A549 (cell line): ENCODE data around the gene CLPSL2. TPM values are rescaled to one million over a fixed set of nuclear protein-coding genes. Genes with fewer than 3 reads are reported as not detected.

Experiments
- ATAC-seq, 2 experiments: fragments of 200-7000 bp in 1 of 2; fragments of >200 bp in 1 of 2; cut with Nextera tagmentation in 1 of 2; cut with Tn5 transposase in 1 of 2; 3 replicates each; pipeline versions ENCODE4 v1.8.0 to v1.9.1; 2018 to 2020; ENCODE audit warnings: mild to moderate bottlenecking in 1 of 2, moderate library complexity in 1 of 2
- CTCF ChIA-PET: fragments of 300-600 bp; sonication (Branson Sonifier 250); formaldehyde crosslinking; extraction: SDS; loops from one replicate; lab custom pipeline; 2021; ENCODE audit warnings: antibody characterized with exemption, inconsistent platforms; lab: Yijun Ruan, JAX
- POLR2A ChIA-PET: fragments of 350-600 bp; formaldehyde crosslinking; extraction: SDS; loops from one replicate; lab custom pipeline; 2021; ENCODE audit warnings: antibody characterized with exemption, inconsistent platforms; lab: Yijun Ruan, JAX
- DNase-seq, 2 experiments: peaks; one replicate each; pipeline versions ENCODE4 v3.0.0 to v3.0.0-alpha.2; 2011 to 2016; ENCODE audit warnings: low read depth in 1 of 2, low spot score in 1 of 2
- FAIRE-seq: peaks from 2 replicates; lab custom pipeline; 2011; peaks lifted over from hg19 to GRCh38; lab: Jason Lieb, UNC
- H3K27ac ChIP-seq, 2 experiments: fragments of >200 bp; sonication (Bioruptor Twin); formaldehyde crosslinking; 3 replicates each; pipeline ENCODE4 v1.5.1; 2016 to 2017
- H3K4me1 ChIP-seq: fragments of >200 bp; sonication (Bioruptor Twin); formaldehyde crosslinking; 3 replicates; pipeline ENCODE4 v1.6.1; 2016
- H3K4me2 ChIP-seq: fragments of >200 bp; sonication (Bioruptor Twin); formaldehyde crosslinking; 3 replicates; pipeline ENCODE4 v1.6.1; 2016
- H3K4me3 ChIP-seq: fragments of >200 bp; sonication (Bioruptor Twin); formaldehyde crosslinking; 3 replicates; pipeline ENCODE4 v1.5.1; 2016
- H3K9me3 ChIP-seq: fragments of >200 bp; sonication (Bioruptor Twin); formaldehyde crosslinking; 3 replicates; pipeline ENCODE4 v1.6.1; 2016
- CBX8 ChIP-seq: fragments of 200-600 bp; sonication (generic); IDR thresholded peaks from 2 replicates; pipeline ENCODE4 v1.6.1; 2016
- CHD2 ChIP-seq: fragments of 150-350 bp; IDR thresholded peaks from 2 replicates; pipeline ENCODE4 v1.6.1; 2014; ENCODE audit warnings: low read length; ENCODE audit not compliant: partially characterized antibody
- EHMT2 ChIP-seq: fragments of 200-600 bp; sonication (generic); IDR thresholded peaks from 2 replicates; pipeline ENCODE4 v1.6.1; 2016; ENCODE audit warnings: antibody characterized with exemption, low read depth, mild to moderate bottlenecking, moderate library complexity
- ESRRA ChIP-seq: fragments of 150-350 bp; IDR thresholded peaks from 2 replicates; pipeline ENCODE4 v1.6.1; 2014; ENCODE audit warnings: mild to moderate bottlenecking, low read length, borderline replicate concordance
- FOSB ChIP-seq: fragments of 250-450 bp; sonication (Bioruptor Pico); IDR thresholded peaks from 2 replicates; pipeline ENCODE4 v1.5.0; 2020; ENCODE audit warnings: mild to moderate bottlenecking, moderate library complexity
- FOSL2 ChIP-seq, 2 experiments: fragments of 450-650 bp in 1 of 2; fragments of >200 bp in 1 of 2; sonication (Bioruptor Twin) in 1 of 2; formaldehyde crosslinking; IDR thresholded peaks; 2 replicates each; pipeline versions ENCODE4 v1.5.0 to v1.6.1; 2016 to 2020; ENCODE audit warnings: mild to moderate bottlenecking in 1 of 2, moderate library complexity in 1 of 2
- HDAC2 ChIP-seq: fragments of 200-600 bp; sonication (generic); IDR thresholded peaks from 2 replicates; pipeline ENCODE4 v1.6.1; 2016
- HES2 ChIP-seq: fragments of >200 bp; sonication (Bioruptor Twin); formaldehyde crosslinking; IDR thresholded peaks from 2 replicates; pipeline ENCODE4 v1.6.1; 2016
- HEYL ChIP-seq: fragments of 250-450 bp; sonication (Bioruptor Pico); IDR thresholded peaks from 2 replicates; pipeline ENCODE4 v1.8.0; 2021; ENCODE audit warnings: mild to moderate bottlenecking, moderate library complexity
- HMGXB4 ChIP-seq: fragments of 250-450 bp; sonication (Bioruptor Pico); IDR thresholded peaks from 2 replicates; pipeline ENCODE4 v1.5.0; 2021; ENCODE audit warnings: mild to moderate bottlenecking, moderate library complexity, borderline replicate concordance
- HOXB13 ChIP-seq: fragments of 250-450 bp; sonication (Bioruptor Pico); IDR thresholded peaks from 2 replicates; pipeline ENCODE4 v1.5.0; 2020; ENCODE audit warnings: low read depth, mild to moderate bottlenecking, moderate library complexity
- HOXB5 ChIP-seq: fragments of 250-450 bp; sonication (Bioruptor Pico); IDR thresholded peaks from 2 replicates; pipeline ENCODE4 v1.5.0; 2020; ENCODE audit warnings: mild to moderate bottlenecking, moderate library complexity
- JUNB ChIP-seq: fragments of >200 bp; sonication (Bioruptor Twin); formaldehyde crosslinking; IDR thresholded peaks from 2 replicates; pipeline ENCODE4 v1.6.1; 2016
- MAFK ChIP-seq: fragments of 450-650 bp; IDR thresholded peaks from 2 replicates; pipeline ENCODE4 v1.6.1; 2014; ENCODE audit not compliant: partially characterized antibody
- MYC ChIP-seq: IDR thresholded peaks from 2 replicates; pipeline ENCODE4 v1.6.1; 2012; ENCODE audit warnings: mild to moderate bottlenecking, inconsistent platforms, low read length, improper control_type of control experiment, borderline replicate concordance
- NFE2L2 ChIP-seq: fragments of 150-350 bp; conservative IDR thresholded peaks from 2 replicates; pipeline ENCODE4 v1.6.1; 2014; ENCODE audit warnings: low read length
- NR3C1 ChIP-seq: fragments of >200 bp; sonication (Bioruptor Twin); formaldehyde crosslinking; IDR thresholded peaks from 3 replicates; pipeline ENCODE4 v1.6.1; 2017
- PHF8 ChIP-seq: fragments of 200-600 bp; sonication (generic); IDR thresholded peaks from 2 replicates; pipeline ENCODE4 v1.6.1; 2016; ENCODE audit warnings: low read depth, mild to moderate bottlenecking, antibody characterized with exemption, moderate library complexity, borderline replicate concordance
- RARB ChIP-seq: fragments of 250-450 bp; sonication (Bioruptor Pico); IDR thresholded peaks from 2 replicates; pipeline ENCODE4 v1.8.0; 2021; ENCODE audit warnings: mild to moderate bottlenecking, moderate library complexity
- RCOR1 ChIP-seq: fragments of 150-350 bp; IDR thresholded peaks from 2 replicates; pipeline ENCODE4 v1.6.1; 2014; ENCODE audit warnings: antibody characterized with exemption, low read length, low read depth
- RFX5 ChIP-seq: fragments of 450-650 bp; IDR thresholded peaks from 2 replicates; pipeline ENCODE4 v1.7.1; 2014; ENCODE audit warnings: antibody characterized with exemption, mild to moderate bottlenecking, moderate library complexity
- RNF2 ChIP-seq: fragments of 200-600 bp; sonication (generic); IDR thresholded peaks from 2 replicates; pipeline ENCODE4 v1.6.1; 2016; ENCODE audit warnings: low read depth, mild to moderate bottlenecking, antibody characterized with exemption, moderate library complexity, borderline replicate concordance
- SMC3 ChIP-seq: fragments of >200 bp; sonication (Bioruptor Twin); formaldehyde crosslinking; IDR thresholded peaks from 3 replicates; pipeline ENCODE4 v1.6.1; 2018; ENCODE audit warnings: inconsistent platforms
- SREBF2 ChIP-seq: fragments of 450-650 bp; IDR thresholded peaks from 2 replicates; pipeline ENCODE4 v1.6.1; 2014; ENCODE audit warnings: mild to moderate bottlenecking, moderate library complexity
- ZC3H11A ChIP-seq: fragments of 450-650 bp; IDR thresholded peaks from 2 replicates; pipeline ENCODE4 v1.6.1; 2014; ENCODE audit warnings: antibody characterized with exemption, mild to moderate bottlenecking
- ZFP36 ChIP-seq: fragments of 450-650 bp; IDR thresholded peaks from 2 replicates; pipeline ENCODE4 v1.6.1; 2014; ENCODE audit warnings: borderline replicate concordance; ENCODE audit not compliant: partially characterized antibody
- ZNF302 ChIP-seq: fragments of 250-450 bp; sonication (Bioruptor Pico); IDR thresholded peaks from 2 replicates; pipeline ENCODE4 v1.9.0; 2021; ENCODE audit warnings: inconsistent platforms, mild to moderate bottlenecking, moderate library complexity
- ZSCAN20 ChIP-seq: fragments of 250-450 bp; sonication (Bioruptor Pico); IDR thresholded peaks from 2 replicates; pipeline ENCODE4 v1.8.0; 2022; ENCODE audit warnings: mild to moderate bottlenecking, moderate library complexity
- WGBS: methylation state at CpG from one replicate; pipeline ENCODE4 v1.1.6; 2017; ENCODE audit errors: missing lambda C conversion rate; 5-methylcytosine and 5-hydroxymethylcytosine counted together
- polyA plus RNA-seq, 4 experiments: library from polyadenylated mRNA; depleted of rRNA in 3 of 4; stranded (reverse); fragments of >200 nt; fragmentation: RNase III in 1 of 4; extraction: RNeasy Plus Mini Kit Qiagen cat#74134 plus additional on column Dnase treatment in 1 of 4; gene quantifications; 2 replicates in 3 of 4; 3 replicates in 1 of 4; pipeline ENCODE4 v1.2.3, GENCODE V29; 2011 to 2017
- TF ChIP-seq, protein P1 (sequence below): fragments of 200-600 bp; sonication (generic); IDR thresholded peaks from 2 replicates; pipeline ENCODE4 v1.6.1; 2016; ENCODE audit warnings: antibody characterized with exemption, mild to moderate bottlenecking, moderate library complexity
- TF ChIP-seq, protein P2 (sequence below): fragments of 450-650 bp; IDR thresholded peaks from 2 replicates; pipeline ENCODE4 v1.6.1; 2014; ENCODE audit warnings: antibody characterized with exemption
- TF ChIP-seq, protein P3 (sequence below): IDR thresholded peaks from 2 replicates; pipeline ENCODE4 v1.6.1; 2012

Gene CLPSL2
- polyA plus RNA-seq, 2 of the 4 experiments (the other 2 are of a cell fraction), result 0.37 to 0.72 TPM

GRCh38 chr6:35750557-35750956 lies 25.8 kb upstream of the CLPSL2 start:
- no peak for DNase-seq
- POLR2A ChIA-PET, result no interaction called here
- 80% methylated on average over 7 of the region's 7 CpGs for WGBS
- no peak overlapping the region for H3K4me2 ChIP-seq
- no peaks in the 10 kb centered on the region for H3K9me3 ChIP-seq
- H3K27ac ChIP-seq, result no peak overlapping the region
- no peak for FAIRE-seq
- no peaks in the 10 kb centered on the region for H3K4me1 ChIP-seq
- TF ChIP-seq SMC3 (no peak), MAFK (no peak), ZFP36 (no peak), NFE2L2 (no peak), RNF2 (no peak), HOXB13 (CRISPR knock-in tag) (no peak), ESRRA (no peak), SREBF2 (no peak), FOSL2 (IDR thresholded peaks at IDR 0.05) (no peak), FOSL2 (CRISPR knock-in tag; IDR thresholded peaks at IDR 0.05) (no peak), ZNF302 (CRISPR knock-in tag) (no peak), RARB (CRISPR knock-in tag) (no peak), CBX8 (no peak), HOXB5 (no peak), JUNB (no peak), ZSCAN20 (CRISPR knock-in tag) (no peak), HDAC2 (no peak), ZC3H11A (no peak)
- TF ChIP-seq, protein P1, sequence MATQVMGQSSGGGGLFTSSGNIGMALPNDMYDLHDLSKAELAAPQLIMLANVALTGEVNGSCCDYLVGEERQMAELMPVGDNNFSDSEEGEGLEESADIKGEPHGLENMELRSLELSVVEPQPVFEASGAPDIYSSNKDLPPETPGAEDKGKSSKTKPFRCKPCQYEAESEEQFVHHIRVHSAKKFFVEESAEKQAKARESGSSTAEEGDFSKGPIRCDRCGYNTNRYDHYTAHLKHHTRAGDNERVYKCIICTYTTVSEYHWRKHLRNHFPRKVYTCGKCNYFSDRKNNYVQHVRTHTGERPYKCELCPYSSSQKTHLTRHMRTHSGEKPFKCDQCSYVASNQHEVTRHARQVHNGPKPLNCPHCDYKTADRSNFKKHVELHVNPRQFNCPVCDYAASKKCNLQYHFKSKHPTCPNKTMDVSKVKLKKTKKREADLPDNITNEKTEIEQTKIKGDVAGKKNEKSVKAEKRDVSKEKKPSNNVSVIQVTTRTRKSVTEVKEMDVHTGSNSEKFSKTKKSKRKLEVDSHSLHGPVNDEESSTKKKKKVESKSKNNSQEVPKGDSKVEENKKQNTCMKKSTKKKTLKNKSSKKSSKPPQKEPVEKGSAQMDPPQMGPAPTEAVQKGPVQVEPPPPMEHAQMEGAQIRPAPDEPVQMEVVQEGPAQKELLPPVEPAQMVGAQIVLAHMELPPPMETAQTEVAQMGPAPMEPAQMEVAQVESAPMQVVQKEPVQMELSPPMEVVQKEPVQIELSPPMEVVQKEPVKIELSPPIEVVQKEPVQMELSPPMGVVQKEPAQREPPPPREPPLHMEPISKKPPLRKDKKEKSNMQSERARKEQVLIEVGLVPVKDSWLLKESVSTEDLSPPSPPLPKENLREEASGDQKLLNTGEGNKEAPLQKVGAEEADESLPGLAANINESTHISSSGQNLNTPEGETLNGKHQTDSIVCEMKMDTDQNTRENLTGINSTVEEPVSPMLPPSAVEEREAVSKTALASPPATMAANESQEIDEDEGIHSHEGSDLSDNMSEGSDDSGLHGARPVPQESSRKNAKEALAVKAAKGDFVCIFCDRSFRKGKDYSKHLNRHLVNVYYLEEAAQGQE, result no peak
- TF ChIP-seq, protein P2, sequence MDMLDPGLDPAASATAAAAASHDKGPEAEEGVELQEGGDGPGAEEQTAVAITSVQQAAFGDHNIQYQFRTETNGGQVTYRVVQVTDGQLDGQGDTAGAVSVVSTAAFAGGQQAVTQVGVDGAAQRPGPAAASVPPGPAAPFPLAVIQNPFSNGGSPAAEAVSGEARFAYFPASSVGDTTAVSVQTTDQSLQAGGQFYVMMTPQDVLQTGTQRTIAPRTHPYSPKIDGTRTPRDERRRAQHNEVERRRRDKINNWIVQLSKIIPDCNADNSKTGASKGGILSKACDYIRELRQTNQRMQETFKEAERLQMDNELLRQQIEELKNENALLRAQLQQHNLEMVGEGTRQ, result no peak
- TF ChIP-seq, all 56 proteins: peak for 0
- H3K4me3 ChIP-seq, result no peak overlapping the region
- no peak for ATAC-seq
- CTCF ChIA-PET, result interaction anchor here (1.5 kb wide), 2 partner anchors 11 to 15 kb away, joined by 3 to 6 read pairs; no protein-coding TSS in a partner anchor

GRCh38 chr6:35751594-35751993 lies 24.8 kb upstream of the CLPSL2 start:
- Histone ChIP-seq H3K4me2 (no peak overlapping the region), H3K27ac (no peak overlapping the region), H3K4me1 (no peaks in the 10 kb centered on the region), H3K9me3 (no peaks in the 10 kb centered on the region), H3K4me3 (no peak overlapping the region)
- ChIA-PET POLR2A (no interaction called here), CTCF (interaction anchor here (1.4 to 1.5 kb wide), 2 partner anchors 14 to 16 kb away, joined by 5 to 6 read pairs; no protein-coding TSS in a partner anchor)
- ATAC-seq (no peak), DNase-seq (no peak), FAIRE-seq (no peak)
- 33% methylated on average over 3 of the region's 4 CpGs for WGBS
- no peak for TF ChIP-seq RNF2
- TF ChIP-seq HEYL, result no peak
- TF ChIP-seq HES2, result no peak
- no peak for TF ChIP-seq RFX5
- TF ChIP-seq MYC, result no peak
- no peak for TF ChIP-seq RARB (CRISPR knock-in tag)
- TF ChIP-seq ZSCAN20 (CRISPR knock-in tag), result no peak
- no peak for TF ChIP-seq NR3C1
- TF ChIP-seq HMGXB4 (CRISPR knock-in tag), result no peak
- TF ChIP-seq, protein P3, sequence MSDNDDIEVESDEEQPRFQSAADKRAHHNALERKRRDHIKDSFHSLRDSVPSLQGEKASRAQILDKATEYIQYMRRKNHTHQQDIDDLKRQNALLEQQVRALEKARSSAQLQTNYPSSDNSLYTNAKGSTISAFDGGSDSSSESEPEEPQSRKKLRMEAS, result no peak
- no peak for TF ChIP-seq CHD2
- no peak for TF ChIP-seq HOXB5
- TF ChIP-seq HDAC2, result no peak
- TF ChIP-seq RCOR1, result no peak
- no peak for TF ChIP-seq FOSB
- TF ChIP-seq PHF8, result no peak
- no peak for TF ChIP-seq EHMT2
